ENCODE data around the gene SFXN3.

GRCh38 chr10:100997360-100998182 is 33.5 kb upstream of the SFXN3 start:
- TF ChIP-seq CTCF (IDR thresholded peaks at IDR 0.05) (peak; percentile 85 to 96 (median 87)), POLR2A (IDR thresholded peaks at IDR 0.05) (peak in 2 of 4 donors; percentile 6 to 27)

Data from esophagus squamous epithelium (tissue), 4 donors.